GM18505 (cell line): ENCODE results near the gene NEURL2.

Experiments used
- ATAC-seq: cut with Tn5 transposase; IDR thresholded peaks from one replicate; pipeline ENCODE4 v1.9.1; 2021; ENCODE audit not compliant: unreplicated experiment
- POLR2A ChIP-seq: IDR thresholded peaks from 4 replicates; pipeline ENCODE4 v1.6.1; 2011; ENCODE audit warnings: borderline replicate concordance; ENCODE audit not compliant: insufficient read depth, insufficient read length; ENCODE audit errors: extremely low read depth

The NEURL2 gene

GRCh38 chr20:45899046-45899835, 8.2 kb upstream of the NEURL2 start:
- TF ChIP-seq POLR2A = no peak
- no peak for ATAC-seq

GRCh38 chr20:45898285-45898684, 7.3 kb upstream of the NEURL2 start:
- ATAC-seq = no peak
- no peak for TF ChIP-seq POLR2A

GRCh38 chr20:45897692-45898091, 6.7 kb upstream of the NEURL2 start:
- ATAC-seq = no peak
- no peak for TF ChIP-seq POLR2A

- no peak for ATAC-seq
These were observed 6.3 kb upstream of the NEURL2 start for GRCh38 chr20:45897289-45897688.

GRCh38 chr20:45896641-45897161, 5.7 kb upstream of the NEURL2 start:
- ATAC-seq = no peak
- TF ChIP-seq POLR2A = no peak

More at GRCh38 chr20:45897289-45897688, 6.3 kb upstream of the NEURL2 start:
- TF ChIP-seq POLR2A = no peak

GRCh38 chr20:45894797-45895196, 3.8 kb upstream of the NEURL2 start:
- no peak for TF ChIP-seq POLR2A
- no peak for ATAC-seq

- ATAC-seq = no peak
- no peak for TF ChIP-seq POLR2A
These were observed 2.8 kb upstream of the NEURL2 start for GRCh38 chr20:45893831-45894230.

GRCh38 chr20:45892828-45893500, 2.0 kb upstream of the NEURL2 start:
- no peak for TF ChIP-seq POLR2A
- ATAC-seq = no peak

- no peak for ATAC-seq
- no peak for TF ChIP-seq POLR2A
These were observed 1.2 kb upstream of the NEURL2 start for GRCh38 chr20:45892049-45892825.

GRCh38 chr20:45890077-45890984, 677 bp downstream of the NEURL2 start:
- peak; percentile 11 for ATAC-seq
- TF ChIP-seq POLR2A = no peak

GRCh38 chr20:45888681-45889080, 2.3 kb downstream of the NEURL2 start:
- TF ChIP-seq POLR2A = no peak
- ATAC-seq = no peak

GRCh38 chr20:45887346-45887715, 3.7 kb downstream of the NEURL2 start, which contains the start of gene SPATA25:
SPATA25 (minus strand) TSS chr20:45887622; CDS start chr20:45887590, 32 bp downstream.
- ATAC-seq = no peak
- TF ChIP-seq POLR2A = no peak
